HEK293 (cell line): ENCODE data around the gene SELENOF.

Experiments
- BCL11A ChIP-seq: fragments of 450-650 bp; formaldehyde crosslinking; IDR thresholded peaks from 2 replicates; pipeline ENCODE4 v1.5.1; 2016; ENCODE audit warnings: low read depth, missing biosample characterization, missing genetic modification characterization
- BCL6B ChIP-seq: fragments of 450-650 bp; formaldehyde crosslinking; IDR thresholded peaks from 2 replicates; pipeline ENCODE4 v1.5.1; 2017; ENCODE audit warnings: missing biosample characterization, missing genetic modification characterization
- FEZF1 ChIP-seq: fragments of 450-650 bp; formaldehyde crosslinking; IDR thresholded peaks from 2 replicates; pipeline ENCODE4 v1.5.1; 2016; ENCODE audit warnings: missing biosample characterization, missing genetic modification characterization
- GFI1B ChIP-seq: fragments of 450-650 bp; formaldehyde crosslinking; IDR thresholded peaks from 2 replicates; pipeline ENCODE4 v1.5.1; 2016; ENCODE audit warnings: missing biosample characterization, missing genetic modification characterization
- GLI4 ChIP-seq: fragments of 450-650 bp; formaldehyde crosslinking; IDR thresholded peaks from 2 replicates; pipeline ENCODE4 v1.5.1; 2016; ENCODE audit warnings: missing biosample characterization, missing genetic modification characterization
- PRDM2 ChIP-seq: fragments of 450-650 bp; formaldehyde crosslinking; IDR thresholded peaks from 2 replicates; pipeline ENCODE4 v1.5.1; 2016; ENCODE audit warnings: missing biosample characterization, missing genetic modification characterization, borderline replicate concordance
- SP3 ChIP-seq: fragments of 450-650 bp; formaldehyde crosslinking; IDR thresholded peaks from 2 replicates; pipeline ENCODE4 v1.5.1; 2016; ENCODE audit warnings: missing biosample characterization, missing genetic modification characterization
- WT1 ChIP-seq: fragments of 450-650 bp; formaldehyde crosslinking; IDR thresholded peaks from 2 replicates; pipeline ENCODE4 v1.5.1; 2016; ENCODE audit warnings: missing biosample characterization, missing genetic modification characterization
- ZFP3 ChIP-seq: fragments of 450-650 bp; formaldehyde crosslinking; IDR thresholded peaks from 2 replicates; pipeline ENCODE4 v1.5.1; 2016; ENCODE audit warnings: low read depth, missing biosample characterization, missing genetic modification characterization
- ZNF10 ChIP-seq: fragments of 450-650 bp; formaldehyde crosslinking; IDR thresholded peaks from 2 replicates; pipeline ENCODE4 v1.5.1; 2017; ENCODE audit warnings: missing biosample characterization, missing genetic modification characterization
- ZNF133 ChIP-seq: fragments of 450-650 bp; formaldehyde crosslinking; IDR thresholded peaks from 2 replicates; pipeline ENCODE4 v1.5.1; 2016; ENCODE audit warnings: missing biosample characterization, missing genetic modification characterization
- ZNF157 ChIP-seq: fragments of 450-650 bp; formaldehyde crosslinking; IDR thresholded peaks from 2 replicates; pipeline ENCODE4 v1.5.1; 2016; ENCODE audit warnings: missing biosample characterization, missing genetic modification characterization
- ZNF175 ChIP-seq: fragments of 450-650 bp; formaldehyde crosslinking; IDR thresholded peaks from 2 replicates; pipeline ENCODE4 v1.5.1; 2016; ENCODE audit warnings: missing biosample characterization, missing genetic modification characterization
- ZNF18 ChIP-seq: fragments of 450-650 bp; formaldehyde crosslinking; IDR thresholded peaks from 2 replicates; pipeline ENCODE4 v1.5.1; 2016; ENCODE audit warnings: missing biosample characterization, missing genetic modification characterization
- ZNF19 ChIP-seq: fragments of 450-650 bp; formaldehyde crosslinking; IDR thresholded peaks from 2 replicates; pipeline ENCODE4; 2016; ENCODE audit warnings: missing biosample characterization, missing genetic modification characterization, low read depth
- ZNF302 ChIP-seq: fragments of 450-650 bp; formaldehyde crosslinking; IDR thresholded peaks from 2 replicates; pipeline ENCODE4 v1.5.1; 2016; ENCODE audit warnings: missing biosample characterization, missing genetic modification characterization, low read depth
- ZNF449 ChIP-seq: fragments of 450-650 bp; formaldehyde crosslinking; IDR thresholded peaks from 2 replicates; pipeline ENCODE4 v1.5.1; 2017; ENCODE audit warnings: missing biosample characterization, mild to moderate bottlenecking, missing genetic modification characterization, moderate library complexity
- ZNF610 ChIP-seq: fragments of 450-650 bp; formaldehyde crosslinking; IDR thresholded peaks from 2 replicates; pipeline ENCODE4 v1.5.1; 2016; ENCODE audit warnings: missing biosample characterization, missing genetic modification characterization, borderline replicate concordance
- ZNF654 ChIP-seq: fragments of 450-650 bp; formaldehyde crosslinking; IDR thresholded peaks from 2 replicates; pipeline ENCODE4 v1.5.1; 2016; ENCODE audit warnings: low read depth, missing biosample characterization, missing genetic modification characterization
- ZNF707 ChIP-seq: fragments of 450-650 bp; formaldehyde crosslinking; IDR thresholded peaks from 2 replicates; pipeline ENCODE4 v1.5.1; 2016; ENCODE audit warnings: missing biosample characterization, missing genetic modification characterization
- ZSCAN30 ChIP-seq: fragments of 450-650 bp; IDR thresholded peaks from 2 replicates; pipeline ENCODE4 v1.5.1; 2018; ENCODE audit warnings: missing biosample characterization, mild to moderate bottlenecking, missing genetic modification characterization, moderate library complexity

The SELENOF gene

GRCh38 chr1:86913896-86914600 is at the start of gene SELENOF (continued):
- TF ChIP-seq ZNF654 (no peak; the same call in 1 of the 2 replicates), FEZF1 (no peak; the same call in 1 of the 2 replicates), GFI1B (tag by site-specific recombination) (no peak), ZSCAN30 (tag by site-specific recombination) (peak; percentile 81; the same call in 1 of the 2 replicates), GLI4 (no peak), ZNF18 (tag by site-specific recombination) (0 out of 2 replicates have a peak, but pooled peaks have one; percentile 11), SP3 (tag by site-specific recombination) (peak; percentile 72), ZNF175 (tag by site-specific recombination) (no peak), ZNF449 (tag by site-specific recombination) (no peak), ZNF133 (tag by site-specific recombination) (no peak), BCL6B (tag by site-specific recombination) (no peak), PRDM2 (tag by site-specific recombination) (no peak), ZNF302 (tag by site-specific recombination) (no peak), ZNF10 (tag by site-specific recombination) (no peak), ZNF610 (tag by site-specific recombination) (peak; percentile 62; the same call in 1 of the 2 replicates), ZNF707 (tag by site-specific recombination) (no peak), WT1 (tag by site-specific recombination) (no peak), ZNF157 (tag by site-specific recombination) (no peak), ZNF19 (no peak), ZFP3 (no peak), BCL11A (tag by site-specific recombination) (no peak)
